GM10847 (cell line): ENCODE data around the gene PRR16.

ENCODE experiments used
- POLR2A ChIP-seq: IDR thresholded peaks from 2 replicates; pipeline ENCODE4 v1.6.1; 2011; ENCODE audit not compliant: insufficient read length; ENCODE audit errors: extremely low read depth

Gene PRR16

DNA sequence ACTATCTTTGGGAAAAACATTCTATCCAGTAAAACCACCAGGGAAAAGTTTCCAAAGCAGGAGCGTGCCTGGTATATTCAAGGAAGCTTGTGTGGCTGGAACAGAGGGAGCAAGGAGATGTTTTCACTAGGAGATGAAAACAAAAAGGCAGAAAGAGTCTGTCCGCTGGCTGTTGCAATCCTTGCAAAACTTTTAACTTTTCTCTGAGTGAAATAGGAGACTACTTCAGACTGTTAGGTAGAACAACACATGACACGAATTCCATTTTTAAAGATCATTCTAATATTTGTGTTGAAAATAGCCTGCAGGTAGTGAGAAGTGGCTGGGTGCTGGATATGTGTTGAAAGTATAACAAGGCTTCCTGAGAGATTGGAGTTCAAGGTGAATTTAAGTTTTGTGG lies 69.5 kb downstream of the PRR16 start:
- no peak for TF ChIP-seq POLR2A

DNA sequence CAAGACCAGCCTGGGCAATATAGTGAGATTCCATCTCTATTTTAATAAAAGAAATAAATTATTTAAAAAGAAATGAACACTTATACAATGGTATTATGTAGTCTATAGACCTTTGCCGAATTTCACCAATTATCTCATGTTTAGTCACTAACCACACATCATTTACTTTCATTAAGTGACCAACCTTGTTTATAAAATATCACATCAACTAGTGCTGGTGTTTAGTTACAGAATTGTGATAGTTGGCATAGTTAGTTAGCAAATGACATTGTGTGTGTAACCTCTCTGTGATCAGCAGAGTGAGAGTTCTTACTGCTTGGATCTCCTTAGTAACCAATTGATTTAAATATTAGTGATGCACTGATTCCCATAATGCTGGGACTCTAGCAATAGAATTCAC lies 71.8 kb downstream of the PRR16 start:
- TF ChIP-seq POLR2A = no peak

DNA sequence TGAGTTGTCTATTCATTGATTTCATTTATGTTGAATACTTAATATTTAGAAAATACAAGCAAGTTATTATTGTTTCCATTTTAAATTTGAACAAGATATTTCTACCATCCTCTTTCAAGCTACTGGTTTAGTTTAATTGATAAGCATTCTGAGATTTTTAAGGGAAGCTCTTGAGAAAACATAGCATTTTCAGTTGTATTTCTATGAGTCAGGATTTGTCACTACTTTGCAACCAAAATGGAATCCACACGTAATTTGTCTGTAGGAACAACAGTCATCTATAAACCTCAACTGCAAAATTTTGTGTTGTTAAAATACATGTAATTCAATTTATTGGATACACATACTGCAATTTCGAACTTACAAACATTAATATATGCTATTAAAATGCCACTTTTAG lies 74.0 kb downstream of the PRR16 start:
- TF ChIP-seq POLR2A = no peak

DNA sequence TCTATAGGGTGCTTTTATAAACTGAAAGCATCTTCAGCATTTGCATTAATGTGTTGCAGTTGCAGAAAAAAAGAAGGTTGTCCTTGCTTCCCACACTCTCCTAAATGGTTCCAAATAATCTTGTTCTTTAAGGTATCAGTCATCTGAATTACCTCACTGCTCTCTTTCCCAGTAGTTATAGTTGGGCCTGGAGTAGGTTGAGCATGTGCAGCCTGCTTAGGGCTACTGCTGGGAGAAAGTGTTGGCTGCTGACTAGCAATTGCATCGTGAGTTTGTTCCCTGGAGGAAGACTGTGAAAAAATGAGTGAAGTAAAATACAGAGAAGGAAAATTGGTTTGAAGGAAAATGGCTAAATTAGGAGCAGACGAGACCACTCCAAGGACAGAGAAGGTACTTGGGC lies 74.5 kb downstream of the PRR16 start:
- TF ChIP-seq POLR2A = no peak

DNA sequence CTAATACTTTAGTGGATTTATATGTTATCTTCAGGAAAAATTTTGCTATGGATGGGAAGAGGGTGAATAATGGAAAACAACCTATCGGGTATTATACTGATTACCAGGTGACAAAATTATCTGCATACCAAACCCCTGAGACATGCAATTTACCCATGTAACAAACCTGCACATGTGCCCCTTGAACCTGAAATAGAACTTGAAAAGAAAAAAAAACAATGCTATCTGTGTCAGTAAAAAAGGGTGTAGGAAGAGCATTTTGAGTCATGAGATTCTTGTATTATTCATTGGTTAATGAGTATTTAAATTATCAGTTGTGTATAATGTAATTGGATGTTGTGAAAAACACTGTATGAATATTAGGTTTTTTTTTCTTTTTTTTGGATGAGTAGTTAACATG lies 75.4 kb downstream of the PRR16 start:
- TF ChIP-seq POLR2A = no peak

DNA sequence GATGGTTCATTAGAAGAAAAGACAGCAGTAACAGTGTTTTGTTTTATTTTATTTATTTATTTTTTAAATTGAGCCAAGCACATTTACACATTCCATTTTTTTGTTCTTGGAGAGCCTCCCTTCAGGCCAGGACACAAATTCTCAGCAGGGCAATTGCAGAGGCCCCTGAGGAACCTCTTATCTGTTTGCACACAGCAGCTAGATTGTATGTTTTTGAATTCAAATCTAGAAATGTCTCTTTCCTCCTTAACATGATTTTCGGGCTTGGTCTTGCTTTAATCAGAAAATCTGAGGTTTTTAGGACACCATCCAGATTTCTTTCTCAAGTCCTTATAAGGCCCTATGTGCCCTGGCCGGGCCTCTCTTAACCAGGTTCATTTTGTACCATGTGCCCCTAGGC lies 76.0 kb downstream of the PRR16 start:
- TF ChIP-seq POLR2A = no peak

DNA sequence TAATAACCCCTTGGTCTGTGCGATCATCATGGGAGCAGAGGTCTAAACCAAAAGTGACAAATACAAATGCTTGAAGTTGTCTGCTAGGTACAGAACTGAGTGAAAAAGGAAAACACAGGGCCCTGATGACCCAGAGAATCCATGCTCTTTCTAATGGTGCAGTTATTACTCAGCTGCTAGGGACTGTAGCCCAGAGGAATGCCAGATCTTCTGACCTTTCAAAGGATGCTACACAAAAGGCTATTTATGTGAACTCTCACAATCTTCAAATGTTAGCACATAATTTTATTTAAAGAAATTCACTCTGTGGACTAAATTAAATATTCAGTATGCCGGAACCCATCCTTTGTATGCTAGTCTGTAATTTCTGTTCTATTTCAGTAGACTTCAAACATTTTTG lies 79.9 kb downstream of the PRR16 start:
- no peak for TF ChIP-seq POLR2A

DNA sequence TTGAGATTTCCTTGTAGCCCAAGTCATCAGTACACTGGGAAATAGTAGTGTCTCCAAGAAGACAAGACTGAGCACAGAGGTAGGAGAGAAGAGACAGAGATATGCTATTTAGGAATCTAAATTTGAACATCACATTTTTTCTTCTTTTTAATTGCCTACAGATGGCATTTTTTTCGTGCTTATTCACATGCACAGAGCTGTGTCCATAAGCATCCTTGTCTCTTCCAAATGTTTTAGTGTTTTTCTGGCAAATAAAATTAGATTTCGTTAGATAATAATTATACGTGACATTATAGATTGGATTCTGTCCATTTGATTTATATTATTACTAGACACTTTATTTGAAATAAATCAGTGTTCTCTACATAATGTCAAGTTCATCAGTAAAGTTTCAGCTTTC lies 80.9 kb downstream of the PRR16 start:
- no peak for TF ChIP-seq POLR2A

DNA sequence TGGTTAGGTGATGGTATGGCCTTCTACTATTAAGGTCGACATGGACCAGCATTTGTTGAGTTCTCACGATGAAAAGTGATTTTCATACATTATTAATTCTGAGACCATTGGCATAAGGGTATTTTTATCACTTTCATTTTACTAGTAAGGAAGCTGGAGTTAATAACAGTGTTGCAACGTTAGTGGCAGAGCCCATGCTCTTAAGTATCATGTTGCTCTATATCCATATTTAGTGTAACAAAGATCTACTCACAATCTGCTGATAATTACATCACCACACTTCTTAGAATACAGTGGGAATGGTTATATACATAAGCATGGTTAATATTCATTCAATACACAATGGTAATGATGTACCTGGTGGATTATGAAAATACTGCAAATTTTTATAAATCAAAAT lies 81.9 kb downstream of the PRR16 start:
- TF ChIP-seq POLR2A = no peak

DNA sequence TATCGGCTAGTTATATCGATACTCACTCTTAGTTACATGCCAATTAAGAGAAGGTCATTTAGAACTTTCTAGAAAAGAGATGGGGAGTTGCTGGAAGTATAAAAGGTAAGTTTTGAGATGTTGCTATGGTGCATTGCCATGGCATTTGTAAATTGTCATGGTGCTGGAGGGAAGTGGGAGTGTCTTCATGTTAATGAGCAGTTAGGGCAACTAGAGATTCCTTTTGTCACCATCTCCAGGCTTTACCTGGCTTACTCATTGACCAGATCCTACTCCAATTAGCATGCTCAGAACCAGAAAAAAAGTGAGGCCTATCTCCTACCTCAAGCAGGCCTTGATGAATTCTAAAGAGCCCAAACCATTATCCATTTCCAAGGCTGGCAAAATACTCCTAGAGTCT lies 82.8 kb downstream of the PRR16 start:
- no peak for TF ChIP-seq POLR2A

DNA sequence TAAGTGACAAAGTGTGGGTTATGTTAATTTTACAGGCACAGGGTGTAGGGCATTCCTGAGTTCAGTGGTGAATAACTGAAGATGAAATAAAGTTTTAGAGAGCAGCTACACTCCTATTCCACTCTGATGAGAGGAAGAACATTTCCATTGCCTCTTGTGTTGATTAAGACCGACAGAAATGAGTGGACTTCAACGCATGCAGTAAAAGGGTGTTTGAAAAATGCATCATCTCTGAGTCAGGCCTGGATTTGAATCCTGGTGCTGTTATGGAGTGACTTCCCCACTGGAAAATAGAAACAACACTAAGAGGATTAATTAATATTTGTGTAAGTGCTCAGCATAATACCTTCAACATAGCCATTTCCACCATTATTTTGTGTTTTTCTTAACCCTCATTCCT lies 86.3 kb downstream of the PRR16 start:
- no peak for TF ChIP-seq POLR2A

DNA sequence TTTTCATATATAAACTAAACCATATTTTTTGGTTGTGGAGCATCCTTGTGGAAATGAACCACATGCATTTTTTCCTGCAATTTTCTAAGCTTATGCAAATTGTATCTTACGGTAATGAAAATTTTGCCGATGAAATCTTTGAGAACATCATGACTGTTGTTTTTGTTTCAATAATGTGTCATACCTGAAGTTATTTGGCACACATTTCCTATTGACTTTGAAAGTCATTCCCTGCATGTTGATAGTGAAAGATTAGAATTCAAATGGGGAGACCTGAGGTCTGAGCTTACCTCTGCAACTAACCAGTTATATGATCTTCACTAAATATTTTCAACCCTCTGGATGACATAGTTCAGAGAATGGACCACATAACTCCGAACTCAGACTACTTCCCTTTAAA lies 88.5 kb downstream of the PRR16 start:
- no peak for TF ChIP-seq POLR2A

DNA sequence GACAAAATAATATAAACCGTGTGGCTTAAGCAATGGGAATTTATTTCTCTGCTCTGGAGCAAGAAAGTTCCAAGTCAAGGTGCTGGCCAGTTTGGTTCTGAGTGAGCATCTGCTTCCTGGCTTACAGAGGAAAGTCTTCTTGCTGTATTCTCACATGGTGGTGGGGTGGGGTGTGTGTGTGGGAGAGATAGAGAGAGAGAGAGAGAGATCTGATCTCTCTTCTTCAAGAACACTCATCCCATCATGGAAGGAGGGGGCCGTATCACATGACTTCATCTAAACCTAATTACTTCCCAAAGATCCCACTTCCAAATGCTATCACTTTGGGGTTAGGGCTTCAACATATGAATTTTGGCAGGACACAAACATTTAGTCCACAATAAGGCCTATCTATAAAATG lies 91.2 kb downstream of the PRR16 start:
- TF ChIP-seq POLR2A = no peak

DNA sequence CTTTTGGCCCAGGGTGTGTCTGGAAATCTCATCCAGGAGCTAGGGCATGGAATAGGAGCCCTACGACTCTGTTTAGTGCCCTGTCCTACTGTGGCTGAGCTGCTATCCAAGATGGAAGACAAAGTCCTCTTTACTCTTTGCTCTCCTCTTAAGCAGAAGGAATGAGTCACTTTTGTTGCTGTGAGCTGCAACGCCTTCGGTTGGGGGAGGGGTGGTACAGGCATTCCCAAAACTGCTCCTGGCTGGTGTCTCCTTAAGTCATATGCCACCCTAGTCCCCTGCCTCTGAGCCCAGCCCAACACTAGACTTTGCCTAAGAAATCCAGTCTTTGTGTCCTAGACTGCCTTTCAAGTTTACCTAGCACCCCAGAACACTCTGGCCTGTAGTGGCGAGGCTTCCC lies 99.9 kb downstream of the PRR16 start:
- TF ChIP-seq POLR2A = no peak

DNA sequence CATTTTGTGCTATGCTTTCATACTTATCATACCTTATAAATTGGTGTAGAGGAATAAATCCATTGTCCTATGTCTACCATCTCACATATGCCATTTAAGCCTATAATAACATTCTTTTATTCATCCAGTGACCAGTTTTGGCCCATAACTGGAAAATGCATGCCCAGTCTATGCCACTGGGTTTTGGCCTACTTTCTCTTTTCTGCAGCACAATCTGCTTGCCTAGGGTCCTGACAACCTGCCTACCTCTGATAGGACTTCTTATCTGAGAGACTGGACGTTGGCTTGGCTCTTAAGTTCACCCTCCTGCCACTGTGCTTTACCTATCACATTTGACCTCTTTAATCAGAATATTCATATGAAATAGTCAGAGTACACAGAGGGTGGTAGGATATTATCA lies 103.0 kb downstream of the PRR16 start:
- TF ChIP-seq POLR2A = no peak

DNA sequence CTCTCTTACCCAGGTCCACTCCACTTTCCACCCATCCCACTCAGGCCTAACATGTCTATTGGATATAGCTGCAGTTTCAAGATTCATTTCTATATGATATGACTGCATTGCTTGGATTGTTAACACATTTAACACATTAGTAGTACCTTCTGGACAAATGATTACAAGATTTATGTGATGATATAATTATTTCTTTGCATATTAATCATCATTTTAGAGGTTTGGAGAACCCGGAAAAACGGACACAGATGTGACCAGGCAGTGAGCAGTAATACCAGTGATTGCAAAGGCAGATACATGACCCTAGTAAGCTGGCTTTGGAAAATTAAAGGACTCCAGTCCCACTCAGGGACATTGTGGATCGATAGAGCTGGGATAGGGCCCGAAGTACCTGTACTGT lies 103.8 kb downstream of the PRR16 start:
- TF ChIP-seq POLR2A = no peak

DNA sequence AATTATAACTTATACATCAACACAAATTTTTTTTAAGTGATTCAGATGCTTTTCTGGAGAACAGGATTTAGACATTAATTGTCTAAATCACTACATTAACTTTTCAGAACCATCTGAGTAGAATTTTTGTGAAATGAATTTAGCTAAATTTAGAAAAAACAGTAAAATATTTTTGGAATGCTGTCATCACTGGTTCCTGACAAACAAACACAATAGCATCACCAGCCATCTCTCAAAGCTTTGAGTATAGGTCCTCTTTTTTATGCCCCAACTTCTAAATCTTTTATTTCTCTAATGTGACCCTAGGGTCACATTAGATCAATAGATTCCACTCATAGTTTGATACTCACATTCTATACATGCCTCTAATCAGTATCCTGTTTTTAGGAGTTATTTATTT lies 104.6 kb downstream of the PRR16 start:
- no peak for TF ChIP-seq POLR2A

DNA sequence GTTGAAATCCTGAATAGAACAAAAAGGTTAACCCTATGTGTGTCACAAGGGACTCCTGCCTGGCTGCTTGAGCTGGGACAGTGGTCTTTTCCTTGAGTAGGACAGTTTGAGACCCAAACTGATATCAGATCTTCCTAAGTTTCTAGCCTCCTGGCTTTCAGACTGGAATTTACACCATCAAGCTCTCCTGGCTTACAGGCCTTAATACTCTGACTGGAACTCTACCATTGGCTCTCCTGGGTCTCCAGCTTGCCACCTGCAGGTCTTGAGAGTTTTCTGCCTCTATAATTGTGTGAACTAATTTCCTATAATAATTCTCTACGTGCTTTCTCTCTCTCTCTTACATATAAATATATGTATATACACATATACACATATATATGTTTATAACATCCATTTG lies 112.5 kb downstream of the PRR16 start:
- no peak for TF ChIP-seq POLR2A
